Measurements from ENCODE around the gene MYCT1.

MYCT1 gene

DNA sequence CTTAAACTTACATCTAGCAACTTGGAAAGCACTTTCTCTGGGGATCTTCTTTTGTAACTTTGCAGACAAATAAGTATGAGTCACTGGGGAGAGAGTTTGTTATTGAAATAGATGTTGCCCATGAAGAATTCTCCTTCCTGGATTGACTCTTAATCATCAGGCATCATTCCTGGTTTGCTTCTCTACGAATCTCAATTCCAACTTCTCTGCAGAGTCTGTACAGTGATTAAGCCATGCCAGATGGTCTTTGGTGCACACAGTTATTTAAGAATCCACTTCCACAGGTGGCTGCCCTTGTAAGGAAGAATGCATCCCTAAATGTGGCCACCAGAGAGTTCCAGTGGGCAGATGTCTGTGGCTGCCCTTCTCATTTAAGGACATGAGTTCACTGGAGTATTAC, 25.7 kb downstream of the MYCT1 start:
- no peak for DNase-seq

GRCh38 chr6:152726313-152726712, 28.6 kb downstream of the MYCT1 start:
- DNase-seq, result no peak

DNA sequence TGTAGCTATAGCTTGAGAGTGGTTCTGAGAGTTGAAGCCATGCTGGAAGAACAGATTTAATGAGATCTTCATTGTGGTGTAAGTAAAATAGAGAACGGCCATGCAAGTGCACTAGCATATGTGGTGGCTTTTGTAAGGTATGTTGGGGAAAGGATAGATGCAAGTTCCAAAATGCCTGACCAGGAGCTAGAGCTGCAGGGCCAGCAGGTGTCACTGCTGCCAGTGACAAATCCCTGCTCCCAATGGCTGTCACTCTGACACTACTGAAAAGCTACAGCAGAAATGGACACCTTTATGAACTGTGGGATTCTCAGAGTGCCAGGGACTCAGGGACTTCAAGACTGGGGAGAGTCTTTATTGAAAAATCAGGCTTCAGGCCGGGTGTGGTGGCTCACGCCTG, 29.8 kb downstream of the MYCT1 start:
- no peak for DNase-seq

DNA sequence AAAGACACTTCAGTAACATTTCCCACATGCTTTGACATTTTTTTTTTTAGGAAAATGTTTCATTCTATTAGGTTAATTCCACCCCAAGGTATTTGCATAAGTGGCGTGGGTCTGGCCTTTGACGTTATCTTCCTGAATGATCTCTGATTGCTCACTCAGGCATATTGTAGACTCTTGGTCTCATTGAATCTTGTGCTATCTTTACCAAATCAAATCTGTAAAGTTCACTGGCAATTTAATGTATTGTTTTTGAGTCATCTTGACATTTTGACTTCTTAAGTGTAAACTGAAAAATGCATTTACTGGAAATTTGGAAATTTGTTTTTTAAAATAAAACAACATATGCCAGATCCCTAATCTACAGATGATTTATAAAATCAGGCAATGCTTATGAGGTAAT, 36.9 kb downstream of the MYCT1 start:
- no peak for DNase-seq

DNA sequence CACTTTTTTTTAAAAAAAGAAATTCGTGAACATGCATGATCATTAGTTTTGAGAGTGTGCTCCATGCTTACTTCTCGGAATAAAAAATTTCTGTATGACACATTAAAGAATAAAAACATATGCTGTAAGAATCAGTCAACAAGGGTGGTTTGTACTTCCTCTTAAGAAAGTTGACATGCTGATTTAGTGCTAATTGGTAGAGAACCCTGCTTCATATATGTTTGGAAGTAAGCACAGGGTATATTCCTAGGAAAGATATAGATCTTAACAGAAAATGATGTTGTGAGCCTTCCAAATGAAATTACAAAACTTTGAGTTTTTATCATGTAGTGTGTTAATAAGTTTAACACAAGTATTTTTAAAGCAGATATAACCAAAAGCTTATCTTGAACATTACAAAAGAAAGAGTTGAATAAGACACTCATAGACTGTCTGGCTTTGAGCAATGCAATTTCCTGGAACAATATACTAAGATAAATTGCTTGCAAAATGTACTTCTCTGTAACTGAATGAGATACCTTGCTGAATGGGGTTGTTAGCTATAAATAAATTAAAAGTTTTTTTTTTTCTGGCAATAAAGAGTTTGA, 39.1 kb downstream of the MYCT1 start:
- DNase-seq, result no peak

DNA sequence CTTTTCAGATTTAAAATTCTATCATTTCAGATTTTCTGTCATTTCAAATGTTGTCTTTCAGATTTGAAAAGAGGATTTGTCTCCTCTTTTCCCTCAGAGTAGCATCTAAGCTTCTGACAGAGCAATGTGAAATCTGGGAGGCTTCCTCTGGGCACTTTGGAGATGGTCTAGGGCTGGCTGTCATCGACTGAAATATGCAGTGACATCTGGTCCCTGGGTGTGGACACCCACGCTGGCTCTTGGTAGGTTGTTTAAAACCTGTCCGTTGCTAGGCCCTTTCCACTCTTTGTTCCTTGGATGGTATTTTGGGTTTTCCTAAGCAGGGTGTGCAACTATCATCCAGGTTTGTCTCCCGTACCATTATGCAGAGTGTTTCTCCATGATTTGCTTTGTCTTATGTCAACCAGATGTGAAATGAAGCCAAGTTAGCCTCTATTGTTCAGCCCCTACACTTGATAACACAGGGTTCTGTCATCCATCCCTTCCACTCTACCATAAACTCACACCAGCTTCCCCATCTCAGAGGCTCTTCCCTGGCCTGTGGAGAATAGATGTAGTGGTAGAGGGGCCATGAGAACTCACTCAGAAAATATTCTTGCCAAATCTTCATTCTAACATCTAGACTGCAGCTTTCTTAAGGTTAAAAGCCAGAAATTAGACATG, 47.9 kb downstream of the MYCT1 start:
- DNase-seq, result no peak

GRCh38 chr6:152746172-152746553, 48.5 kb downstream of the MYCT1 start:
- no peak for DNase-seq

GRCh38 chr6:152748843-152749242, 51.1 kb downstream of the MYCT1 start:
- no peak for DNase-seq

DNA sequence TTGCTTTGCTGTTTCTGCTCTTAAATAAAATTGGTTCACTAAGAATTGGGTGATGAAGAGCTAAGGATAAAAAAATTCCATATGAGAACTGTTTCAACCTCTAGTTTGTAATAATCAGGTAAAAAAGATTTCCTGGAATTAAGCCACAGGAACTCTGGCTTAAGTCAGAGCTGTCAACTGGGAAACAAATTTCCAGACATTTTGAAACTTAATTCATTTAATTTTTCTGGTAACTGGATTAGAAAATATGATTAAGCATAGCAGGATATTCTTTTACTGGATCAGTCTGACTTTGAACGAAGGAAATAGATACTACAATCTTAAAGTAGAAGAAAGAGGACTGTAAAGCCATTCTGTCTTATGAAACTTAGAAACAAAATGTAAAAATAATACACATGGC, 51.6 kb downstream of the MYCT1 start:
- no peak for DNase-seq

- DNase-seq, result no peak
Observed at GRCh38 chr6:152750694-152751093, 53.0 kb downstream of the MYCT1 start, which contains the start of gene VIP. VIP (plus strand) TSS chr6:152750797; CDS start chr6:152752178, 1,381 bp downstream.

DNA sequence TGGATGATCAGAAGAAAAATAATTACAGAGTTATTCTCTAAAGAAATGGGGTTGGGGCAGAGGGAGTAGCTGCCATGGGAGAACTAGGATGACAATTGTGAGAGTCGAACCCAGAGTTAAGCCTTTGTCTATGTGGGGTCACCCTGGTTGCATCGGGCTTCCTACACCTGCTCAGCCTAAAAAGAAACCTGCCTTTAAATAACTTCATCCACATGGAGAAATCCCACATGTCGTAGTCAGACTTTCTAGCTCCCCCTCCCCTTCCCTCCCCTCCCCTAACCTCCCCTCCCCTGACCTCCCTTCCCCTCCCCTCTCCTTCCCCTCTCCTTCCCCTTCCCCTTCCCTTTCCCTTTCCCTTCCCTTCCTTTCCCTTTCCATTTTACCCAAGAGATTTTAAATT, 67.6 kb downstream of the MYCT1 start:
- no peak for DNase-seq

DNA sequence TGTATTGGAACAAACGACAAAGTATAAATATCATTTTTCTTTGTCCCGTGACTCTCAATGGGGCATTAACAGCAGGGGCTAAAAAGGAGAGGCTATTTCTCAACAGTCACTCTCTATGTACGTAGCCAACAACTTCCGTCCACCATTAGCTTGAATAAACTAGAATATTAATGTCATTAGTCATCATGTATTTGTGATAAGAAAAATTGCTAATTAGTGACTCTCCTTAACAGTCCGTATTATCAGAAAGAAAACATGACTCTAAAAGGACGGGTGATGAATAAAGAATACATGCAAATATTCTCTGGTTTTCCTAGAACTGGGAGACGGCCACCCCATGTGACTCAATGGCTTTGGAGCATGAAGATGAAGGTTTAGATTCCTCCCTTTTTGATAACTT, 71.5 kb downstream of the MYCT1 start:
- no peak for DNase-seq

DNA sequence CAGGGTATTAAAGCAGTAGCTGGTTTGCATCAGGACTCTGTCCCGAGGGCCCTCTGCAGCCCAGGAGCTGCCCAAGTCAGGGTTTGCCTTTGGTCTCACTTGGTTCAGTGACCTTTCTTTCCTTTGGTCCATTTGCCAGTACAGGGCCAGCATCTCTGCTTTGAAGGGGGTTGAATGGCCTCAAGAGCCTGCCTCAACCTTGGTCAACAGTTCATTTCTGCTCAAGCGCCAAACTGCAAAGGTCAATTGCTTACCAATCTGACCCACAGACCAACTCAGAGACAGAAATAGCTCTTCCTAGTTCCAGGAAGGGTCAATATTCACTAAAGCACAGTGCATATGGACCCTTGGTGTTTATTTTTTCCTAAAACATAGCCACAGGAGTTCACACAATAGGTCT, 72.3 kb downstream of the MYCT1 start:
- DNase-seq, result no peak

- DNase-seq, result no peak
Observed at GRCh38 chr6:152771061-152771687, 73.5 kb downstream of the MYCT1 start.
